BLaER1 treated with 17β-estradiol and CSF1 and Interleukin-3, amounts not matched to agents 10 nM and 100 nM (cell line): Measurements from ENCODE around the gene MICAL2.

Experiments used
- H3K27ac ChIP-seq, 11 experiments: shearing (Covaris generic); formaldehyde crosslinking; 2 replicates each; pipeline ENCODE4 v1.8.1; 2022
- H3K27me3 ChIP-seq, 11 experiments: shearing (Covaris generic); formaldehyde crosslinking; 2 replicates each; pipeline ENCODE4 v1.8.1; 2022
- H3K36me3 ChIP-seq, 11 experiments: shearing (Covaris generic); formaldehyde crosslinking; 2 replicates each; pipeline ENCODE4 v1.8.1; 2022
- H3K4me1 ChIP-seq, 10 experiments: shearing (Covaris generic); formaldehyde crosslinking; 2 replicates each; pipeline ENCODE4 v1.8.1; 2022
- H3K4me2 ChIP-seq, 11 experiments: shearing (Covaris generic); formaldehyde crosslinking; 2 replicates each; pipeline ENCODE4 v1.8.1; 2022
- H3K4me3 ChIP-seq, 10 experiments: shearing (Covaris generic); formaldehyde crosslinking; 2 replicates each; pipeline ENCODE4 v1.8.1; 2022
- H3K9ac ChIP-seq, 11 experiments: shearing (Covaris generic); formaldehyde crosslinking; 2 replicates each; pipeline ENCODE4 v1.8.1; 2022
- H3K9me3 ChIP-seq, 11 experiments: shearing (Covaris generic); formaldehyde crosslinking; replicated peaks in 1 of 11; 2 replicates each; pipeline ENCODE4 v1.8.1; 2022
- H4K20me1 ChIP-seq, 11 experiments: shearing (Covaris generic); formaldehyde crosslinking; 2 replicates each; pipeline ENCODE4 v1.8.1; 2022
- Cebpa-rat ChIP-seq, 11 experiments: shearing (Covaris generic); IDR thresholded peaks; 2 replicates each; pipeline ENCODE4 v1.8.1; 2022

Gene MICAL2

DNA sequence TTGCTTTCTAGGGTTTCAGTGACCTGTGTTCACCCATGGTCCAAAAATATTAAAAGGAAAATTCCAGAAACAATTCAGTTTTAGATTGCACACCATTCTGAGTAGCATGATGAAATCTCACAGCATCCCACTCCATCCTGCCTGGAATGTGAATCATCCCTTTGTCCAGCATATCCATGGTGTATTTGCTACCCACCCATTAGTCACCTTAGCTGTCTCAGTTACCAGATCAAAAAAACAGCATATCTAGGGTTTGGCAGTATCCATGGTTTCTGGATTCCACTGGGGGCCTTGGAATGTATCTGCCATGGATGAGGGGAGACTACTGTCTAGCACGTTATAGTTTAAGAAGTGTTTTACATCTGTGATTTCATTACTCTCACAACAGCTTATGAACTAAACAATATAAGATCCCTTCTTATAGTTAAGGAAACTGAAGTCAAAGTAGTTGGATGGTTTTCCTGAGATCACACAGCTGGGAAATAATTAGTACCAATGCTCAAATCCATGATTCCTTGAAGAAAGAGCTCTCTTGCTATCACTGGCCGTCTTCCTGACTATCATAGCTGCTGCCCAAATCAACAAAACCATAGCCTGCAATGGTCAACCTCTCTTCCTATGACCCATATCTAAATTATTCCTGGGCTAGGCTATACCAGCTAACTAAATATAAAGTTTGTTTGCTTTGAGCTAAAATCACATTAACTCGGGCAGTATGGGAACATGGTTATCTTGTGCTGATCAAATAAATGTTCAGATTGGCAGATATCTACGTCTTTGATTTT lies 122.6 kb downstream of the MICAL2 start:
- H3K4me1 ChIP-seq, result peaks cover 30 to 49% (median 39%) of the 10 kb centered on the region in 10 experiments
- H3K27me3 ChIP-seq, result no peaks in the 10 kb centered on the region
- no peak for TF ChIP-seq Cebpa-rat (IDR thresholded peaks at IDR 0.05)
- no peaks in the 10 kb centered on the region for H3K9me3 ChIP-seq
- no peak overlapping the region for H3K4me3 ChIP-seq
- no peak overlapping the region for H3K9ac ChIP-seq
- H3K27ac ChIP-seq, result no peak overlapping the region
- peaks cover 0 to 43% (median 0%) of the 10 kb centered on the region in 11 experiments; a peak in 3 of 22 replicates for H3K36me3 ChIP-seq
- no peak overlapping the region for H3K4me2 ChIP-seq
- no peaks in the 10 kb centered on the region for H4K20me1 ChIP-seq

GRCh38 chr11:12233602-12233925 lies 123.2 kb downstream of the MICAL2 start:
- H3K4me1 ChIP-seq, result peaks cover 31 to 49% (median 39%) of the 10 kb centered on the region in 10 experiments
- TF ChIP-seq Cebpa-rat (IDR thresholded peaks at IDR 0.05), result no peak
- no peak overlapping the region for H3K4me2 ChIP-seq
- H3K9ac ChIP-seq, result no peak overlapping the region
- no peaks in the 10 kb centered on the region for H3K9me3 ChIP-seq
- no peak overlapping the region for H3K27ac ChIP-seq
- no peak overlapping the region for H3K4me3 ChIP-seq
- H3K36me3 ChIP-seq, result peaks cover 0 to 38% (median 0%) of the 10 kb centered on the region in 11 experiments; a peak in 3 of 22 replicates
- no peaks in the 10 kb centered on the region for H4K20me1 ChIP-seq
- no peaks in the 10 kb centered on the region for H3K27me3 ChIP-seq

- H4K20me1 ChIP-seq, result no peaks in the 10 kb centered on the region
- TF ChIP-seq Cebpa-rat (IDR thresholded peaks at IDR 0.05), result no peak
- H3K4me3 ChIP-seq, result no peak overlapping the region
- peak overlapping the region in 1 of 11 experiments; percentile 84; a peak in 1 of 22 replicates for H3K27ac ChIP-seq
- no peaks in the 10 kb centered on the region for H3K27me3 ChIP-seq
- H3K9ac ChIP-seq, result no peak overlapping the region
- peak overlapping the region in 5 of 11 experiments; percentile 68 to 87 (median 79); a peak in 7 of 22 replicates for H3K4me2 ChIP-seq
- H3K9me3 ChIP-seq, result no peaks in the 10 kb centered on the region
- H3K4me1 ChIP-seq, result peaks cover 31 to 50% (median 41%) of the 10 kb centered on the region in 10 experiments
- H3K36me3 ChIP-seq, result peaks cover 0 to 31% (median 0%) of the 10 kb centered on the region in 11 experiments; a peak in 2 of 22 replicates
These were observed 123.8 kb downstream of the MICAL2 start for GRCh38 chr11:12234221-12234620.

DNA sequence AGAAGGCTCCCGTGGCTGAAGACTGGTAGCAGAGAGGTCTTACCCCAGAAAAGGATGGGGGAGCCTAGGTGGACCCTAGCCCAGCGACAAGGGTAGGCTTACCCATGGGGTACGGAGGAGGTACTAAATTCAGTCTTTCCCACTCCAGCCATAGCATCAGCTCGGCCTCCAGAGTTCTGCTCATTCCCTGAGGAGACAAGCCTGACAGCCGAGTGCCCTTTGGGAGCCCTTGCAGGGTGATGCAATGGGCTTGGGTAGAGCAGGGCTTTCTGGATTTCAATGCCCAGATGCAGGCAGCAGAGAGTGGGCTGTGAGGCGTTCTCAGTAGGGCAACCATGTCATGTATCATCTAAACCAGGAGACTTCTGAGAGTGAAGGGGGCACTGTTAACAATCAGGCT lies 124.7 kb downstream of the MICAL2 start:
- peak in 1 of 11 experiments; percentile 63; a peak in 3 of 22 replicates for TF ChIP-seq Cebpa-rat (IDR thresholded peaks at IDR 0.05)
- Histone ChIP-seq H3K27me3 (no peaks in the 10 kb centered on the region), H3K27ac (peak overlapping the region in 7 of 11 experiments; percentile 68 to 84 (median 78); a peak in 13 of 22 replicates), H3K4me2 (peak overlapping the region; percentile 62 to 87 (median 79)), H3K4me3 (no peak overlapping the region), H3K9me3 (no peaks in the 10 kb centered on the region), H3K9ac (peak overlapping the region in 4 of 11 experiments; percentile 50 to 73 (median 67); a peak in 4 of 22 replicates), H3K36me3 (peaks cover 0 to 28% (median 0%) of the 10 kb centered on the region in 11 experiments; a peak in 2 of 22 replicates), H4K20me1 (no peaks in the 10 kb centered on the region), H3K4me1 (peaks cover 31 to 52% (median 47%) of the 10 kb centered on the region in 10 experiments)

DNA sequence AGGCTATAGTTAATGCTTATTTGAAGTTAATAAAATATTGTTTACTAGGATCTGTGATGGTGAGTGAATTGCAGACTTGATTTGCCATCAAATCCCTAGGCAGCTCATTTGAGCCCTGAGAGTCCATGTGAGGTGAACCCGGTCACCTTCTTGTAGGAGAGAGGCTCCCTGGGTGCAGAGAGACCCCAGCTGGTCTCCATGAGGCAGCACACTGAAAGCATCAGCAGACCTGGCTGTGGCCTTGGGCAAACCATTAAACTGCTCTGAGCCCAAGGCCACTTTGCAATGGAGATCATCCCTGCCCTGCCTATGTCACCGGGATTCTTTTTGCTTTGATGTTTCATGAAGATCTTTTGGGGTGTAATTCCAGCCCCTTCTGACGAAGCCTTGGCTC lies 125.2 kb downstream of the MICAL2 start:
- peaks cover 35 to 57% (median 49%) of the 10 kb centered on the region in 10 experiments for H3K4me1 ChIP-seq
- no peaks in the 10 kb centered on the region for H3K9me3 ChIP-seq
- H3K27ac ChIP-seq, result peak overlapping the region; percentile 11 to 84 (median 71); a peak in 21 of 22 replicates
- H3K9ac ChIP-seq, result peak overlapping the region; percentile 25 to 73 (median 57); a peak in 21 of 22 replicates
- H3K27me3 ChIP-seq, result no peaks in the 10 kb centered on the region
- peaks cover 0 to 24% (median 0%) of the 10 kb centered on the region in 11 experiments; a peak in 2 of 22 replicates for H3K36me3 ChIP-seq
- H4K20me1 ChIP-seq, result no peaks in the 10 kb centered on the region
- no peak overlapping the region for H3K4me3 ChIP-seq
- TF ChIP-seq Cebpa-rat (IDR thresholded peaks at IDR 0.05), result no peak
- H3K4me2 ChIP-seq, result peak overlapping the region; percentile 62 to 87 (median 79)

DNA sequence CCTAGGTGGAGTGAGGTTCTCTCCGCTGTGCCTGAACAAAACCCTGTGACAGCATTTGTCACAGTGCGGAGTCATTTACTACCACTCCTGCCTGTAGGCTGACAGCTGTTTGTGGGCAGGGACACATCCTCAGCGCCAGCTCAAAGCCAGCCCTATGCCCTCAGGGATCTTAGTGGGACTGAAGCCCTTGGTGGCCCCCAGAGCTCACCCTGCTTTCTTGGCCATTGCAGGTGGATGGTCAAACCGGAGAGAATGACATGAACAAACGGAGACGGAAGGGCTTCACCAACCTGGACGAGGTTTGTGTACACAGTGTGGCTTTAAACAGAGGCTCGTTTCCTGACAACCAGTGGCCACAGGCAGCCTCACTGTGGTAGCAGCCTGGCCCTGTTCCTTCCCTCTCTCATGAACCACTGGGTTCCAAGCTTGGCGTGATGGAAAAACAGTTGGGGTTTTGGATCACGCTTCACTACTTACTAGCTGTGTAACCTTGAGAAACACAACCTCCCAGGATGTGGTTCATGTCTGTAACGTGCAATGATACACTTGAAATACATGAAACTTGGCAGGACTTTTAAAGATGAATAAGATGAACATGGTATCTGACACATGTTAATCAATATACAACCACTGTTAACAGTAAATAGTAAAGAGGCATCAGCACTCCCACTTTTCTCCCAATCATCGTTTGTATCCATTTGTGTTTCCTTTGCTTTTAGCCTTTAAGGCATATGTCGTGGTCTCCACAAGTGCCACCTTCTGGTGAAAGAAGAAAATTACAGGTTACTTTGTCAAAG lies 125.8 kb downstream of the MICAL2 start:
- Histone ChIP-seq H3K4me3 (peak overlapping the region in 2 of 10 experiments; percentile 22 to 29; a peak in 1 of 20 replicates), H3K4me1 (peaks cover 39 to 62% (median 54%) of the 10 kb centered on the region in 10 experiments), H3K36me3 (peaks cover 0 to 18% (median 0%) of the 10 kb centered on the region in 11 experiments; a peak in 2 of 22 replicates), H3K9me3 (no peaks in the 10 kb centered on the region), H3K4me2 (peak overlapping the region; percentile 62 to 87 (median 79)), H4K20me1 (no peaks in the 10 kb centered on the region), H3K9ac (peak overlapping the region; percentile 25 to 73 (median 57); a peak in 21 of 22 replicates), H3K27ac (peak overlapping the region; percentile 11 to 84 (median 71); a peak in 21 of 22 replicates), H3K27me3 (no peaks in the 10 kb centered on the region)
- TF ChIP-seq Cebpa-rat (IDR thresholded peaks at IDR 0.05), result peak in 3 of 11 experiments; percentile 13 to 44 (median 26); a peak in 1 of 22 replicates

DNA sequence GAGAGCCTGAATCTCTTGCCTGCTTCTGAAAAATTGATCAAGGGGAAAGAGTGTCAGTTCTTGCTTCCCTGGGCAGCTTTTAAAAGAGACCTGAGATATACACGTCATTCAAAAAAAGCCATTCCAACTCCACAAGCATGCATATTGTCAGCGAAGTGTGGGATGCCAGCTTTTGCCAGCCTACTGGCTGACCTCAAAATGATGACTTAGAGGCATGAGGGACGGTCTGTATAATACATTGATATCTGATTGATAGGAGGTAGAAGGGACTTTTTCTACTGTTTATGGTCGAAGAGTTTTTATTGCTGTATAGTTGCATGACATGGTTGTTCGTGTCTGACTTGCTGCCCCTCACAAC lies 126.3 kb downstream of the MICAL2 start:
- no peak for TF ChIP-seq Cebpa-rat (IDR thresholded peaks at IDR 0.05)
- H3K27ac ChIP-seq, result peak overlapping the region in 8 of 11 experiments; percentile 68 to 84 (median 77); a peak in 14 of 22 replicates
- peak overlapping the region; percentile 62 to 87 (median 79); a peak in 18 of 22 replicates for H3K4me2 ChIP-seq
- no peaks in the 10 kb centered on the region for H3K27me3 ChIP-seq
- peaks cover 0 to 12% (median 0%) of the 10 kb centered on the region in 11 experiments; a peak in 2 of 22 replicates for H3K36me3 ChIP-seq
- peak overlapping the region in 6 of 11 experiments; percentile 42 to 73 (median 62); a peak in 6 of 22 replicates for H3K9ac ChIP-seq
- H4K20me1 ChIP-seq, result no peaks in the 10 kb centered on the region
- no peaks in the 10 kb centered on the region for H3K9me3 ChIP-seq
- no peak overlapping the region for H3K4me3 ChIP-seq
- peaks cover 40 to 62% (median 54%) of the 10 kb centered on the region in 10 experiments for H3K4me1 ChIP-seq

GRCh38 chr11:12237381-12237784 lies 127.0 kb downstream of the MICAL2 start:
- Histone ChIP-seq H3K4me2 (peak overlapping the region in 9 of 11 experiments; percentile 62 to 87 (median 80); a peak in 13 of 22 replicates), H3K4me1 (peaks cover 47 to 69% (median 61%) of the 10 kb centered on the region in 10 experiments), H3K9ac (peak overlapping the region in 1 of 11 experiments; percentile 73; a peak in 3 of 22 replicates), H4K20me1 (no peaks in the 10 kb centered on the region), H3K27ac (peak overlapping the region in 6 of 11 experiments; percentile 68 to 84 (median 79); a peak in 12 of 22 replicates), H3K9me3 (no peaks in the 10 kb centered on the region), H3K36me3 (peaks cover 0 to 7% (median 0%) of the 10 kb centered on the region in 11 experiments; a peak in 1 of 22 replicates), H3K4me3 (no peak overlapping the region), H3K27me3 (no peaks in the 10 kb centered on the region)
- no peak for TF ChIP-seq Cebpa-rat (IDR thresholded peaks at IDR 0.05)
